Breast epithelium (tissue), 3 donors: ENCODE results near the gene ANKS1B.

Source experiments
- POLR2A ChIP-seq: fragments of 450-650 bp; IDR thresholded peaks from one replicate; pipeline ENCODE4 v1.6.1; 2016; ENCODE audit warnings: antibody characterized with exemption, mild to moderate bottlenecking, moderate library complexity
- TF ChIP-seq, protein P1 (sequence below), 3 donors: fragments of 450-650 bp; IDR thresholded peaks; one replicate each; pipeline ENCODE4 v1.5.1; 2016 to 2017; ENCODE audit warnings: antibody characterized with exemption in 3 of 3, mild to moderate bottlenecking in 3 of 3, moderate library complexity in 3 of 3

DNA sequence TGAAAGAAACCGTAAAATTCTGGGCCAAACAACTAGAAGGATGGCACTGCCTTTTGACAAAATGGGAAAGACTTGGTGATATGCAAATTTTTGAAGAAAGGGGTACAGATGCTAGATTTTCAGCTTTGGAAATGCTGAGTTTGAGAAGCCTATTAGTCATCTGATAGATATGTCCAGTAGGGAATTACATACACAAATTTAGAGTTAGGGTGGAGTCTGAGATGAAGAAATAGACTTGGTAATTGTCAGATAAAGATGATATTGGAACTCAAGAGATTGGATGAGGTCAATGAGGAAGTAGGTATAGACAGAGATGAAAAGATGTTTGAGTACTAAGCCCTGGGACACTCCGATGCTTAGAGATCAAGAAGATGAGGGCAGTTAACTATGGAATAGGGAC, 184.1 kb downstream of the ANKS1B start:
- TF ChIP-seq POLR2A = no peak
- TF ChIP-seq, protein P1, sequence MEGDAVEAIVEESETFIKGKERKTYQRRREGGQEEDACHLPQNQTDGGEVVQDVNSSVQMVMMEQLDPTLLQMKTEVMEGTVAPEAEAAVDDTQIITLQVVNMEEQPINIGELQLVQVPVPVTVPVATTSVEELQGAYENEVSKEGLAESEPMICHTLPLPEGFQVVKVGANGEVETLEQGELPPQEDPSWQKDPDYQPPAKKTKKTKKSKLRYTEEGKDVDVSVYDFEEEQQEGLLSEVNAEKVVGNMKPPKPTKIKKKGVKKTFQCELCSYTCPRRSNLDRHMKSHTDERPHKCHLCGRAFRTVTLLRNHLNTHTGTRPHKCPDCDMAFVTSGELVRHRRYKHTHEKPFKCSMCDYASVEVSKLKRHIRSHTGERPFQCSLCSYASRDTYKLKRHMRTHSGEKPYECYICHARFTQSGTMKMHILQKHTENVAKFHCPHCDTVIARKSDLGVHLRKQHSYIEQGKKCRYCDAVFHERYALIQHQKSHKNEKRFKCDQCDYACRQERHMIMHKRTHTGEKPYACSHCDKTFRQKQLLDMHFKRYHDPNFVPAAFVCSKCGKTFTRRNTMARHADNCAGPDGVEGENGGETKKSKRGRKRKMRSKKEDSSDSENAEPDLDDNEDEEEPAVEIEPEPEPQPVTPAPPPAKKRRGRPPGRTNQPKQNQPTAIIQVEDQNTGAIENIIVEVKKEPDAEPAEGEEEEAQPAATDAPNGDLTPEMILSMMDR (IDR thresholded peaks at IDR 0.05) = no peak
